ENCODE data around the gene A4GNT. TPM values are rescaled to one million over a fixed set of nuclear protein-coding genes. Genes with fewer than 3 reads are reported as not detected.

The A4GNT gene
- total and polyA plus RNA-seq, 2 of the 8 experiments (the other 6 are each of a cell fraction or from before 2014, with no cell fraction given): not detected

GRCh38 chr3:138132239-138132638, at the start of gene A4GNT (continued):
- TF ChIP-seq, protein P1, sequence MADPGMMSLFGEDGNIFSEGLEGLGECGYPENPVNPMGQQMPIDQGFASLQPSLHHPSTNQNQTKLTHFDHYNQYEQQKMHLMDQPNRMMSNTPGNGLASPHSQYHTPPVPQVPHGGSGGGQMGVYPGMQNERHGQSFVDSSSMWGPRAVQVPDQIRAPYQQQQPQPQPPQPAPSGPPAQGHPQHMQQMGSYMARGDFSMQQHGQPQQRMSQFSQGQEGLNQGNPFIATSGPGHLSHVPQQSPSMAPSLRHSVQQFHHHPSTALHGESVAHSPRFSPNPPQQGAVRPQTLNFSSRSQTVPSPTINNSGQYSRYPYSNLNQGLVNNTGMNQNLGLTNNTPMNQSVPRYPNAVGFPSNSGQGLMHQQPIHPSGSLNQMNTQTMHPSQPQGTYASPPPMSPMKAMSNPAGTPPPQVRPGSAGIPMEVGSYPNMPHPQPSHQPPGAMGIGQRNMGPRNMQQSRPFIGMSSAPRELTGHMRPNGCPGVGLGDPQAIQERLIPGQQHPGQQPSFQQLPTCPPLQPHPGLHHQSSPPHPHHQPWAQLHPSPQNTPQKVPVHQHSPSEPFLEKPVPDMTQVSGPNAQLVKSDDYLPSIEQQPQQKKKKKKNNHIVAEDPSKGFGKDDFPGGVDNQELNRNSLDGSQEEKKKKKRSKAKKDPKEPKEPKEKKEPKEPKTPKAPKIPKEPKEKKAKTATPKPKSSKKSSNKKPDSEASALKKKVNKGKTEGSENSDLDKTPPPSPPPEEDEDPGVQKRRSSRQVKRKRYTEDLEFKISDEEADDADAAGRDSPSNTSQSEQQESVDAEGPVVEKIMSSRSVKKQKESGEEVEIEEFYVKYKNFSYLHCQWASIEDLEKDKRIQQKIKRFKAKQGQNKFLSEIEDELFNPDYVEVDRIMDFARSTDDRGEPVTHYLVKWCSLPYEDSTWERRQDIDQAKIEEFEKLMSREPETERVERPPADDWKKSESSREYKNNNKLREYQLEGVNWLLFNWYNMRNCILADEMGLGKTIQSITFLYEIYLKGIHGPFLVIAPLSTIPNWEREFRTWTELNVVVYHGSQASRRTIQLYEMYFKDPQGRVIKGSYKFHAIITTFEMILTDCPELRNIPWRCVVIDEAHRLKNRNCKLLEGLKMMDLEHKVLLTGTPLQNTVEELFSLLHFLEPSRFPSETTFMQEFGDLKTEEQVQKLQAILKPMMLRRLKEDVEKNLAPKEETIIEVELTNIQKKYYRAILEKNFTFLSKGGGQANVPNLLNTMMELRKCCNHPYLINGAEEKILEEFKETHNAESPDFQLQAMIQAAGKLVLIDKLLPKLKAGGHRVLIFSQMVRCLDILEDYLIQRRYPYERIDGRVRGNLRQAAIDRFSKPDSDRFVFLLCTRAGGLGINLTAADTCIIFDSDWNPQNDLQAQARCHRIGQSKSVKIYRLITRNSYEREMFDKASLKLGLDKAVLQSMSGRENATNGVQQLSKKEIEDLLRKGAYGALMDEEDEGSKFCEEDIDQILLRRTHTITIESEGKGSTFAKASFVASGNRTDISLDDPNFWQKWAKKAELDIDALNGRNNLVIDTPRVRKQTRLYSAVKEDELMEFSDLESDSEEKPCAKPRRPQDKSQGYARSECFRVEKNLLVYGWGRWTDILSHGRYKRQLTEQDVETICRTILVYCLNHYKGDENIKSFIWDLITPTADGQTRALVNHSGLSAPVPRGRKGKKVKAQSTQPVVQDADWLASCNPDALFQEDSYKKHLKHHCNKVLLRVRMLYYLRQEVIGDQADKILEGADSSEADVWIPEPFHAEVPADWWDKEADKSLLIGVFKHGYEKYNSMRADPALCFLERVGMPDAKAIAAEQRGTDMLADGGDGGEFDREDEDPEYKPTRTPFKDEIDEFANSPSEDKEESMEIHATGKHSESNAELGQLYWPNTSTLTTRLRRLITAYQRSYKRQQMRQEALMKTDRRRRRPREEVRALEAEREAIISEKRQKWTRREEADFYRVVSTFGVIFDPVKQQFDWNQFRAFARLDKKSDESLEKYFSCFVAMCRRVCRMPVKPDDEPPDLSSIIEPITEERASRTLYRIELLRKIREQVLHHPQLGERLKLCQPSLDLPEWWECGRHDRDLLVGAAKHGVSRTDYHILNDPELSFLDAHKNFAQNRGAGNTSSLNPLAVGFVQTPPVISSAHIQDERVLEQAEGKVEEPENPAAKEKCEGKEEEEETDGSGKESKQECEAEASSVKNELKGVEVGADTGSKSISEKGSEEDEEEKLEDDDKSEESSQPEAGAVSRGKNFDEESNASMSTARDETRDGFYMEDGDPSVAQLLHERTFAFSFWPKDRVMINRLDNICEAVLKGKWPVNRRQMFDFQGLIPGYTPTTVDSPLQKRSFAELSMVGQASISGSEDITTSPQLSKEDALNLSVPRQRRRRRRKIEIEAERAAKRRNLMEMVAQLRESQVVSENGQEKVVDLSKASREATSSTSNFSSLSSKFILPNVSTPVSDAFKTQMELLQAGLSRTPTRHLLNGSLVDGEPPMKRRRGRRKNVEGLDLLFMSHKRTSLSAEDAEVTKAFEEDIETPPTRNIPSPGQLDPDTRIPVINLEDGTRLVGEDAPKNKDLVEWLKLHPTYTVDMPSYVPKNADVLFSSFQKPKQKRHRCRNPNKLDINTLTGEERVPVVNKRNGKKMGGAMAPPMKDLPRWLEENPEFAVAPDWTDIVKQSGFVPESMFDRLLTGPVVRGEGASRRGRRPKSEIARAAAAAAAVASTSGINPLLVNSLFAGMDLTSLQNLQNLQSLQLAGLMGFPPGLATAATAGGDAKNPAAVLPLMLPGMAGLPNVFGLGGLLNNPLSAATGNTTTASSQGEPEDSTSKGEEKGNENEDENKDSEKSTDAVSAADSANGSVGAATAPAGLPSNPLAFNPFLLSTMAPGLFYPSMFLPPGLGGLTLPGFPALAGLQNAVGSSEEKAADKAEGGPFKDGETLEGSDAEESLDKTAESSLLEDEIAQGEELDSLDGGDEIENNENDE (IDR thresholded peaks at IDR 0.05; ENCODE audit: insufficient replicate concordance, low read length): no peak
- no peak for TF ChIP-seq RAD21 (IDR thresholded peaks at IDR 0.05 in 1 of 2, conservative IDR thresholded peaks at IDR 0.05 in 1 of 2; ENCODE audit: low read depth in 2 of 2, low read length in 2 of 2)
- no peak for TF ChIP-seq RXRA (IDR thresholded peaks at IDR 0.05; ENCODE audit: insufficient read depth, low read depth, low read length)
- no peak for TF ChIP-seq EZH2 (IDR thresholded peaks at IDR 0.05; ENCODE audit: low read depth, low read length, severe bottlenecking)
- TF ChIP-seq NRF1 (IDR thresholded peaks at IDR 0.05; ENCODE audit: low read depth, low read length): no peak
- no peak for TF ChIP-seq POLR2A (IDR thresholded peaks at IDR 0.05; ENCODE audit: control extremely low read depth in 1 of 2, low read depth in 2 of 2, low read length in 2 of 2)
- TF ChIP-seq HDAC2 (IDR thresholded peaks at IDR 0.05; ENCODE audit: borderline replicate concordance in 1 of 2, low read depth in 2 of 2, low read length in 2 of 2): no peak
- no peak for TF ChIP-seq JUN (IDR thresholded peaks at IDR 0.05; ENCODE audit: low read depth, low read length)
- no peak for TF ChIP-seq SRF (IDR thresholded peaks at IDR 0.05; ENCODE audit: low read depth, low read length)
- TF ChIP-seq MAFK (IDR thresholded peaks at IDR 0.05; ENCODE audit: low read depth, low read length): no peak
- TF ChIP-seq FOSL1 (IDR thresholded peaks at IDR 0.05; ENCODE audit: insufficient read depth, low read depth, low read length): no peak
- TF ChIP-seq SIX5 (IDR thresholded peaks at IDR 0.05; ENCODE audit: low read depth, low read length): no peak

All from H1 (cell line).